Left renal pelvis (tissue), 4 donors: ENCODE data around the gene DUSP8. TPM values are rescaled to one million over a fixed set of nuclear protein-coding genes. Genes with fewer than 3 reads are reported as not detected.
"Not testable (repeated sequence)": the region's sequence is repeated elsewhere in the genome, so short reads cannot be mapped to it uniquely, and the experiment has no call there.

ENCODE experiments used
- DNase-seq, 4 donors: peaks; one replicate each; pipeline ENCODE4 v3.0.0-alpha.2; 2013; ENCODE audit warnings: low read depth in 4 of 4, low spot score in 3 of 4
- polyA plus RNA-seq, 4 donors: library from polyadenylated mRNA; unstranded; fragments of 120-200 nt; gene quantifications; one replicate each; pipeline ENCODE4 v1.2.1, GENCODE V29; 2013; ENCODE audit not compliant: insufficient read length in 4 of 4

Gene DUSP8, protein sequence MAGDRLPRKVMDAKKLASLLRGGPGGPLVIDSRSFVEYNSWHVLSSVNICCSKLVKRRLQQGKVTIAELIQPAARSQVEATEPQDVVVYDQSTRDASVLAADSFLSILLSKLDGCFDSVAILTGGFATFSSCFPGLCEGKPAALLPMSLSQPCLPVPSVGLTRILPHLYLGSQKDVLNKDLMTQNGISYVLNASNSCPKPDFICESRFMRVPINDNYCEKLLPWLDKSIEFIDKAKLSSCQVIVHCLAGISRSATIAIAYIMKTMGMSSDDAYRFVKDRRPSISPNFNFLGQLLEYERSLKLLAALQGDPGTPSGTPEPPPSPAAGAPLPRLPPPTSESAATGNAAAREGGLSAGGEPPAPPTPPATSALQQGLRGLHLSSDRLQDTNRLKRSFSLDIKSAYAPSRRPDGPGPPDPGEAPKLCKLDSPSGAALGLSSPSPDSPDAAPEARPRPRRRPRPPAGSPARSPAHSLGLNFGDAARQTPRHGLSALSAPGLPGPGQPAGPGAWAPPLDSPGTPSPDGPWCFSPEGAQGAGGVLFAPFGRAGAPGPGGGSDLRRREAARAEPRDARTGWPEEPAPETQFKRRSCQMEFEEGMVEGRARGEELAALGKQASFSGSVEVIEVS
- 1 to 10 TPM; 2.6 to 5.5 (median 4.4) TPM for polyA plus RNA-seq

DNA sequence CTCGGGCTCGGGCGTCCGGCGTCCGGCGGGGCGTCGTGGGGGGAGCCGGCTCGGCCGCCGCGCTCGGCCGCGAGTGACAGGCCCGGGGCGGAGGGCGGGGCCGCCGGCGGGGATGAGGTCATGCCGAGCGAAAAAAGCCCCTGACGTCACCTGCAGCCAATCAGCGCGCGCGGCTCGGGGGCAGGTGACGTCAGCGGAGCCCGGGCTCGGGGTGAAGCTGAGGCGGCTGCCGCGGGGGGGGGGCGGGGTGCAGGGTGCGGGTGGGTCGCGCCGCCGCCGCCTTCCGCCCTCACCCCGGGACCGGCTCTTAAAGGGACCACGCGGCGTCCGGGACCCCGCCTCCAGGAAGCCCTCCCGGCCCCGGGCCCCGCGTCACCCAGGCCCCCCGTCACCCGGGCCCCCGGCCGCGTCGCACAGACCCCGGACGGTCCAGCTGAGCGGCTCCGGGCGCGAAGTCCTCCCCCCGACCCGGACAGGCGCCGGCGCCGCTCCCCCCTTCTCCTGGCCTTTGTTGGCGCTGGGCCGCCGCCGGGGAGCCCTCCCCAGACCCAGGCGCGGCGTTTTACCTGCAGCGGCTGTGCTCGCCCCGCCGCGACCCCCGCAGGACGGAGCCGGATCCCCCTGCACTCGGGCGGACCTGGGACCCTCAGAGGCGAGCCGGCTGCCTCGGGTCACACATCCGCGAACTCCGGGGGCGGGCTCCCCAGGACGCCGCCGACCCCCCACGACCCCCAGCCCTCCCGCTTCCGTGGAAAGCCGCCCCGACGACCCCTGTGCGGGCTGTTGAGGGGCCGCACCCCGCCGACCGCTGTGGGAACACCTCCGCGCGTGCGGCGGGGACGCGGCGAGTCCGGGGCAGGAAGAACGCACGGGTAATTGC is at the start of gene DUSP8:
TSS of gene DUSP8 (minus strand) at position 75 of the 880 bp plus-strand sequence. CDS start 6,445 bp downstream, outside the sequence.
- no peak for DNase-seq

DNA sequence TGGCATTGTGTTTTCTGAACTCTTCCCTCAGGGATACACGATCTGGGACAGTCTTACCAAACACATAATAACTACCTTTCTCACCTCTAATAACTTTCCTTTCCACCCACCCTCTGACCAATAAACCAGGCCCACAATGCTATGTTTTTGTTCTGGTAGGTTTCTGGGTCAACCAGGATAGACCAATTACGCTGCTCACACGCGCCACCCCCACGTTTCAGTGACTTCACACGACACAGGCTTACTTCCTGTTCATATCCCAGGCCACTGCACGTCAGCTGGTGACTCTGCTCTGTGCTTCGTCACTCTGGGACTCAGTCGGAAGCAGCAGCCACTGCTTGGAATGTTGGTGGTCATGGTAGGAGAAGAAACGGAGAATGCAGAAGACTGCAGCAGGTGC is 47.4 kb upstream of the DUSP8 start:
- no peak for DNase-seq

DNA sequence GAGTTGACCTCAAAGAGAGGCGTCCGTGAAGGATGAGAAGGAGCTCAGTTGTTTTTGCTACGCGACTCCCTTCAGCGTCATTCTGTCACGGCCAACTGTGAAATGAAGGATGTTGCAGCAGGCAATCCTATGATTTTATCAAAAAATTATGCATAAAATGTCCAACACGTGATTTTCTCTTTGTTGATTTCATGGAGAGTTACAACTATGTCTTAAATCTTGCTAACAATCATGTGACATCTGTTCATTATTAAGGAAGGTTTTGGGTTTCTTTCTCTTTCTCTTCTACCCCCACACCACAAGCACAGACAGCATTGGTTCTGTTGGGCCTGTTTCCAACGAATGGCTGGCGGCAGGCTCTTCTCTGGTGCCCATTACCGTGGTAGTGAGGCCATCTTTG is 46.2 kb upstream of the DUSP8 start:
- DNase-seq: no peak

DNA sequence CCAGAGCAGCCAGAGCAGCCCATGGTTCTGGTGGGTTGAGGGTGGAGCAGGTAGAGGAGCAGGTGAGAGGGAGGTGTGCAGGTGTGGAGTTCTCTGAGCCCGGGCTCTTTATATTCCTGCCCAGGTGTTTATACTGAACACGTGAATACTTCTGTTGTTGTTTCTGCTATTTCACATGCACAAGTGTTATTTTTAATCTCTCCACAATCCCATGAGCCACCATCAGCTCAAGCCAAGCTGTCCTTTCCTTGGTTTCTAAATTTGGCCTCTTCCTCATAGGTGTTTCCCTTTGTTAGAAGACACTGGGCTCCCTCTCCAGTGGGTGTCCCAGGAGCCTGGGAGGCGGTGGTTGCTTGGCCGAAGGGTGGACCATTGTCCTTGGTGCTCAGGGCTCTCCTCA is 36.3 kb upstream of the DUSP8 start, which contains the start of gene KRTAP5-3:
TSS of gene KRTAP5-3 (minus strand) at position 101 of the 400 bp plus-strand sequence. CDS start at position 23, 78 bp downstream.
- no peak for DNase-seq

DNA sequence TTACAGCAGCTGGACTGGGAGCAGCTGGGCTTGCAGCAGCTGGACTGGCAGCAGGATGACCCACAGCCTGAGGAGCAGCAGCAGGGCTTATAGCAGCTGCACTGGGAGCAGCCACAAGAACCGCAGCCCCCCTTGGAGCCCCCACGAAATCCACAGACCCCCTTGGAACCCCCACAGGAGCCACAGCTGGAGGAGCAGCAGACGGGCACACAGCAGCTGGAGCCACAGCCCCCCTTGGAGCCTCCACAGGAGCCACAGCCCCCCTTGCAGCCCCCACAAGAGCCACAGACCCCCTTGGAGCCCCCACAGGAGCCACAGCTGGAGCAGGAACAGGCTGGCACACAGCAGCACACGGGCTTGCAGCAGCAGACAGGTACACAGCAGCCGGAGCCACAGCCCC is 35.8 kb upstream of the DUSP8 start:
- DNase-seq: not testable (repeated sequence)

DNA sequence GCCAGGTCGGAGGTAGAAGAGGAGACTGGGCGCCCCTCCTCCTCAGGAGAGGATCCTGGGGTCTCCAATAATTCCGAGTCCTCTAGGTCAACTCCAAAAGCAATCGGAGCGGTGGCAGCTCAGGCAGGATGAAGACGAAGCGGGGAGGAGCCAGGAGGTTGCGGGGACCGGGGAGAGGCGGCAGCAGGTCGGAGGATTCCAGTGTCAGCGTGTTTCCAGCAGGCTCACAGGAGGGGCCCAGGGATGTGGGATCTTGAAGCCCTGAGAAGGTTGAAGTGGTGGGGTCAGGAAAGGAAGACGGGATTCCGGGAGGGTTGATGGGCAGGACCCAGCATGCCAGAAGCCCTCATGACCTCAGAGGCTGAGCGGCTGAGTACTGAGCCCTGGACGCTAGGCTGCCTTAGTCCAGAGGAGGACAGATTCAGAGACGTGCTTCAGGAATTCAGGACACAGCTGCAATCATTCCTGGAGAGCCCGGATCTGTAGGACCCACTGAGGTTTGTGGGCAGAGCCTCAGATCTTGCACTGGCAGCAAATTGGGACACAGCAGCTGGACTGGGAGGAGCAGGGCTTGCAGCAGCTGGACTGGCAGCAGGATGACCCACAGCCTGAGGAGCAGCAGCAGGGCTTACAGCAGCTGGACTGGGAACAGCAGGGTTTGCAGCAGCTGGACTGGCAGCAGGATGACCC is 35.2 kb upstream of the DUSP8 start:
- DNase-seq: not testable (repeated sequence)

DNA sequence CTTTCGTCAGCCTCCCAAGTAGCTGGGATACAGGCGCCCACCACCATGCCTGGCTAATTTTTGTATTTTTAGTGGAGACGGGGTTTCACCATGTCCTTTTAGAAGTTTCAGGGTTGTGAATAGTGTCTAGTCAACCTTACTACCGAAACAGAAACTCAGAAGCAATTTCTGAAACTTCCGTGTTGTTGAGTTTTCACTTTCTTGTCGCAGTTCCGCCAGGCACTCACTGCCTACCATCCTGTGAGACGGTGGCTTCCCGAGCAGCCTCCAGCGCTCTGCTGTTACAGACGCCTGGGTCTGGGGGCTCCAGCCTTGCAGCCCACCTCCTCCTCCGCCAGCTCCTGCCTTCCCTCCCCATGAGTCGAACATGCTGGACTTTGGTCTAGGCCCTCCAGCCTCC is 33.9 kb upstream of the DUSP8 start:
- not testable (repeated sequence) for DNase-seq

DNA sequence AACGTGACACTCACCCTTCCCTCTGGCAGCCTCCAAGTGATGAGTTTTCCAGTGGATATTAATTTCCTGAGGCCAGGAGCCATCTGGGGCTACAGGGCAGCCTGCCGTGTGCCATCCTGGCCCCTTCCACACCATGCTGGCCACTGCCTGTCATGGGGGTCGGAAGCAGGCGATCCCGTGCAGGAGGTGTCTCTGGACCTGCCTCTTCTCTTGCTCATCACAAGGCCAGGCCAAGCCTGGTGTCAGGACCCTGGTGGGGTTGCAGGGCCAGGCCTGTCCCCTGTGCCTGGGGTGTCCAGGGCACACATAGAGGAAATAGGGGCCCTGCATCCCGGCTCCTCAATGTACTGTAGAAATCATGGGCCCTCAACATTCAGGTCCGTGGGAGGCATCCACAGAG is 32.6 kb upstream of the DUSP8 start:
- DNase-seq: no peak

DNA sequence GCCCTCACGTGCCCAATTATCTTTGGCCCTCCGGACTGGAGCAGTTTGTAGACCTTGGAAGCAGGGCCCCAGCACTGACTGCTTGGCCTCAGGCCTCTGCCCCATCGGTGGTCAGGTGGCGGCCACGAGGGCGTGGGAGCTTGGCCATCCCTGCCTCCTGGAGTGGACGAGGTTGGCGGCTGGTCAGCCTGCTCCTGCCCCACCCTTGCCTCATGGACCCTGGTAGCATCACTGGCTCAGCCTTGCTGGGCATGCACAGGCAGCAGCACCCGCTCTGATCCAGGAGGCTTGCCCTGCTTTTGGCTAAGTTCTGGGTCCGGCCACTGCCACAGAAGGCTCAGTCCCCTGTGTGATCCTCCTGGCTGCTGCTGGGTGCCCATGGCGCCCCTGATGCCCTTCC is 32.1 kb upstream of the DUSP8 start:
- no peak for DNase-seq

DNA sequence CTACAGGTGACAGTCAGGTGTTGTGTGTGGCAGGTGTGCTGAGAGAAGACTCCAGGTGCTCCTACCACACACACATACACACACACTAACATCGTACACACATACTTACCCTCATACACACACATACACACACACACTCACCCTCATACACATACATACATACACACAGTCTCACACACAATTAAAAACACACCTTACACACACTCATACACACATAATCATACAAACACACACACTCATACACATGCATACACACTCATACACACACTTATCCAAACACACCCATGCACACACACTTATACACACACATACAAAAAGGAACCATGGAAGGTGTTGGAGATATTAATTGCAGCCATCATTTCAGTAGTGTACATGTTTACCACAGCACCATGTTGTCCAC is 31.6 kb upstream of the DUSP8 start:
- no peak for DNase-seq

DNA sequence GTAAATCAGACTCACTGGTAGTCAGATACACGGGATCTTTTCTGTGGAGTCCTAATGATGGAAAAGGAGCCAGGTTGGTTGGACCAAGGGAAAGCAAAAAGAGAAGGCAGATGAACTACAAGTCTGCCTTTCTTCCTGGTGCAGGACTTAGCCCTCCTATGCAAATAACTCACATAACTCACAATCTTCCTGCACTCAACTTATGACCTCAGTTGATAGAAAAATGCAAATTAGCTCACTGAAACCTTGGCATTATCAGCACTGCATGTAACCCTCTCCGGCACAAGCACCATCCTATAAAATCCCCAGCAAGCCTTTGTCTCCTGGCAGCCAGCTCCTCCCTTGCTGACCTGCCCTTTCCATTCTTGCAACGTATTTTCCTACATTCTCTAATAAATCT is 29.6 kb upstream of the DUSP8 start:
- DNase-seq: not testable (repeated sequence)

DNA sequence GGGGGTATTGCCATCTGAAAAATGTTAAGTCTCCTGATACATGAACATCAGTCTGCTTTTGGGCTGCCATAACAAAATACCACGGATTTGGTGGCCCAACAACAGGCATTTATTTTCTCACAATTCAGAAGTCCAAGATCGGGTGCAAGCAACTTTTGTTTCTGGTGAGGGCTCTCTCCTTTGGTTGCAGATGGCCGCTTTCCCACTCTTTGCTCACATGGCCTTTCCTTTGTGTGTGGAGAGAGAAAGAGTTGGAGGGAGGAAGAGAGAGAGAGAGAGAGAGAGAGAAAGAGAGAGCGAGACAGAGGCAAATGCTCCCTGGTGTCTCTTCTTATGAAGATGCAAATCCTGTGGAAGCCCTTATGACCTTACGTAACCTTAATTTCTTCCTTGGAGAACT is 28.6 kb upstream of the DUSP8 start:
- no peak for DNase-seq

DNA sequence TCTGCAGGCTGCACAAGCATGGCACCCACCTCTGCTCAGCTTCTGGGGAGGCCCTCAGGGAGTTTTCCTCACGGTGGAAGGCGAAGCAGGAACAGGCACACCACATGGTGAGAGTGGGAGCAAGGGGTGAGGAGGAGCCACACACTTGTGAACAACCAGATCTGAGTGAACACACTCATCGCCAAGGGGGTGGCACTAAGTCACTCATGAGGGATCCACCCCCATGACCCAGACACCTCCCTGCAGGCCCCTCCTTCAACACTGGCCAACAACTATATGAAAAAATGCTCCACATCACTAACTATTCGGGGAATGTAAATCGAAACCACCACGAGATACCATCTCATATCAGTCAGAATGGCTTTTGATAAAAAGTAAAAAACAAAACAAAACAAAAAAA is 26.7 kb upstream of the DUSP8 start:
- no peak for DNase-seq

DNA sequence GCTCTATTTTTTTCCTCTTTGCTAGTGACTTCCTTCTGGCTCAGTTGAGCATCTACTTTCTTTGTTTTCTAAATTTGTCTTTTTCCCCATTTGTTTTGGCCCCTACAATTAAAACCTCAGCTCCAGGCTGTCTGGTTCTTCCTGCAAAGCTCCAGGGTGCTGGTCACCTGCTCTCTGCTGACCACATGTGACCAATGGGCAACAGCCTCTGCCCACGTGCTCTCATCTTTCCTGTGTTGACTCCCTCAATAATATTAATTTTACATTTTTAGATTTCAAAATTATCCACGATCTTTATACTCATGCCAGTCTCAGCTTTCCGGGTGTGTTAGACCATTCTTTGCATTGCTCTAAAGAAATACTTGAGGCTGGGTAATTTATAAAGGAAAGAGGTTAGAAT is 26.3 kb upstream of the DUSP8 start:
- not testable (repeated sequence) for DNase-seq

DNA sequence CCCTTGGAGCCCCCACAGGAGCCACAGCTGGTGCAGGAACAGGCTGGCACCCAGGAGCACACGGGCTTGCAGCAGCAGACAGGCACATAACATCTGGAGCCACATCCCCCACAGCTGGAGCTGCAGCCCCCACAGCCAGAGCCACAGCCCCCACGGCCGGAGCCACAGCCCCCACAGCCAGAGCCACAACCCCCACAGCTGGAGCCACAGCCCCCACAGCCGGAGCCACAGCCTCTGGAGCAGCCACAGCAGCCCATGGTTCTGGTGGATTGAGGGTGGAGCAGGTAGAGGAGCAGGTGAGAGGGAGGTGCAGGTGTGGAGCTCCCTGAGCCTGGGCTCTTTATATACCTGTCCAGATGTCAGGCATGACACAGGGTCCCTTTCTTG is 25.9 kb upstream of the DUSP8 start, which contains the start of gene KRTAP5-2:
TSS of gene KRTAP5-2 (minus strand) at position 301 of the 387 bp plus-strand sequence. CDS start at position 257, 44 bp downstream.
- DNase-seq: no peak

DNA sequence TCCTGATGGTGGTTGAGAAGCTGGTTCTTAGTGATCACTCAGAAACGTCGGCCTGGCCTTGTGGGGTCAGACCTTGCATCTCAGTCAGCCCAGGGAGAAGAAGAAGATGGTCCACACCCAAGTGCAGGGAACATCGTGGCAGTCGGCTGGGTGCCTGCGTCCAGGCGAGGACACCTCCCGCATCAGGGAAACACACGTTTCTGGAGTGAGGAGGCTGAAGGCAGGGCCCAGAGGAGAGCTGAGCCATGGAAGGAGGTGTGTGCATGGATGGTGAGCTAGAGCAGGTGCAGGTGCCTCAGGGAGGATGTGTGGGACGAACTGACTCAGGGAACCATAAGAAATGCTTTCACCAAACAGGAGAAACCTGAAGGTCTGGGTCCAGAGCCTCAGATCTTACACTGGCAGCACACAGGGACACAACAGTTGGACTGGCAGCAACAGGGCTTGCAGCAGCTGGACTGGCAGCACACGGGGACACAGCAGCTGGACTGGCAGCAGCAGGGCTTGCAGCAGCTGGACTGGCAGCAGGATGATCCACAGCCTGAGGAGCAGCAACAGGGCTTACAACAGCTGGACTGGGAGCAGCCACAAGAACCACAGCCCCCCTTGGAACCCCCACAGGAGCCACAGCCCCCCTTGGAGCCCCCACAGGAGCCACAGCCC is 25.4 kb upstream of the DUSP8 start:
- no peak for DNase-seq

DNA sequence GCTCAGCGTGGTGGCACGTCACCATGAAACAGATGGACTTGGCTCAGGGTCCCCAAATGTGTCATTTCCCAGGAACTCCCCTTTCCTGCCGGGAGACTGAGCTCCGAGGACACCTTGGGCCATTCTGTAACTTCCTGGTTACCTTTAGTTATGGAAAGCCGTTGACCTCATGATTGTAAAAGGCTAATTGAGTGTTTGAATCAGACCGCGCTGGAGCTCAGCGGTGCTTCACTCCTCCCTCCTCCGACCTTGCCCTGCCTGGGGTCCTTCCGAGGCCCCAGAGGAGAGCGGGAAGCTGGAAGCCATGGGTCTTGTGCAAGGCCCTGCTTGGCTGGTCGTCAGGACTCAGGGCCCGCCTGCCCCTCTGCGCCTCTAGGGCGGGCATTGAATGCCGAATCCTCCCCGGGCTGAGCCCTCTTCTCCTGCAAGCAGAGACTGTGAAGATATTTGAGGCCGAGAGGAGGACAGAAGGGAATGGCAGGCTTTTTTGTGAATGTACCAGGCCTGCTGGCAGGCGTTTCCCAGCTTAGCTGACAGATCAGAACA is 24.6 kb upstream of the DUSP8 start:
- DNase-seq: not testable (repeated sequence)

DNA sequence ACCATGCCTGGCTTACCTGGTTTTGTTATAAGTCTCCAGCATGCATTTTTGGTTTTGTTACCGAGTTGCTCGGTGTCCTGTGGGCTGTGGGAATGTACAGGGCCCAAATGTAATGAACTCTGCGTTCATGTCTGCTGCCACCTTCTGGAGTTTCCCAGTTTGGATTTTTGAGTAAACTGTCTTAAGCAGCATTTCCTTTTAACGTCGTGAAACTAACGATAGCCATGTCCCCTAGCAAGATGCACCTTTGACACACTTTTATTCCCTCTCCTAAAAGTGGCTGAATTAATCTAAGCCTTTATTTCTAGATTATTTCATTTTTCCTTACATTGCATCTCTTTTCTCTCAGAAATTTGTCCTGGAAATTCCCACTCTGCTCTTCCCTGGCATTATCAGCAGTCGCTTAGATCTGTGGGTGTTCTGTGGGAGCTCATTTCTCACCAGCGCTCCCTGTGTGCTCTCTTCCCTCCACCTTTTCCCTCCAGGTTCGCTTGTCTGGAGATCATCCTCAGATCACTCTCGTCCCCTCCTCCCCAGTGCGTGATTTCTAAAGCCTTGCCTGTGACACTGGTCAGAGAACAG is 24.0 kb upstream of the DUSP8 start:
- DNase-seq: not testable (repeated sequence)

DNA sequence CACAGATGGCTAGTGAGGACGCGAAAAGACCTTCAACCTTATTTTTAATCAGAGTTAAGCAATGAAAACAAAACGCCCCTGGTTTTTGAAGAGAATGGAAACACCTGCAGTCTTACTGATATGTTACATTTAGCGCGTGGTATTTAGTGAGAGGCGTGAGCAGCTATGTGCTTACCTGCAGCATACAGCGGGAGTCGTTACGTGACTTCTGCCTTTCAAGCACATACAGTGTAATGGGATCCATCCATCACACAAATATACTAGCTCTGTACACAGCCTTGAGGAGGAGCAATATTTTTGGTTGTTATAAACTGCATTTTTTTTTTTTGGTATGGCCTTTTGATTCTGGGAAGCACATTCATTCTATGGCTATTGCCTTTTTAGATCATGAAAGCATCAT is 20.6 kb upstream of the DUSP8 start:
- DNase-seq: no peak
